Caco-2 (cell line): Measurements from ENCODE around the gene RARA. TPM values are rescaled to one million over a fixed set of nuclear protein-coding genes. Genes with fewer than 3 reads are reported as not detected.
"Not testable (repeated sequence)": the region's sequence is repeated elsewhere in the genome, so short reads cannot be mapped to it uniquely, and the experiment has no call there.

Experiments used
- BruUV-seq: library from RNA; stranded (reverse); fragments of 400-500 nt; replicated peaks from 2 replicates; lab custom pipeline; 2021; lab: Mats Ljungman, UMichigan
- CTCF ChIA-PET: fragments of 300-600 bp; sonication (Branson Sonifier 250); formaldehyde crosslinking; loops from one replicate; lab custom pipeline; 2022; ENCODE audit warnings: antibody characterized with exemption; lab: Charles Lee
- POLR2A ChIA-PET: fragments of 300-600 bp; sonication (Branson Sonifier 250); formaldehyde crosslinking; loops from one replicate; lab custom pipeline; 2022; ENCODE audit warnings: antibody characterized with exemption; lab: Charles Lee
- DNase-seq, 2 experiments: peaks; one replicate each; pipeline versions ENCODE4 v3.0.0 to v3.0.0-alpha.2; 2020 to 2022
- H3K27me3 ChIP-seq: replicated peaks from 2 replicates; pipeline ENCODE4 v1.6.0; 2011; ENCODE audit warnings: low read length; ENCODE audit not compliant: control insufficient read depth, insufficient read depth
- H3K36me3 ChIP-seq: 2 replicates; pipeline ENCODE4 v1.5.1; 2011; ENCODE audit warnings: low read length; ENCODE audit not compliant: control insufficient read depth, insufficient read depth
- H3K4me1 ChIP-seq: fragments of 250-450 bp; sonication (Bioruptor Pico); 2 replicates; pipeline ENCODE4 v1.5.1; 2020; ENCODE audit warnings: mild to moderate bottlenecking
- H3K4me3 ChIP-seq: 2 replicates; pipeline ENCODE4 v1.5.1; 2011; ENCODE audit warnings: low read depth, mild to moderate bottlenecking, control low read depth, low read length
- H3K9me3 ChIP-seq: fragments of 250-450 bp; sonication (Bioruptor Pico); 2 replicates; pipeline ENCODE4 v1.5.1; 2020; ENCODE audit warnings: mild to moderate bottlenecking, moderate library complexity
- H3K27ac Mint-ChIP-seq: one replicate; pipeline ENCODE4 v1.8.0; 2022; ENCODE audit warnings: mixed read lengths; ENCODE audit not compliant: unreplicated experiment
- H3K27me3 Mint-ChIP-seq: one replicate; pipeline ENCODE4 v1.8.0; 2022; ENCODE audit warnings: mixed read lengths; ENCODE audit not compliant: insufficient read depth, unreplicated experiment
- H3K36me3 Mint-ChIP-seq: one replicate; pipeline ENCODE4 v1.8.0; 2022; ENCODE audit warnings: mild to moderate bottlenecking, mixed read lengths; ENCODE audit not compliant: insufficient read depth, unreplicated experiment
- H3K4me1 Mint-ChIP-seq: one replicate; pipeline ENCODE4 v1.8.0; 2022; ENCODE audit warnings: low read depth, mixed read lengths; ENCODE audit not compliant: unreplicated experiment
- H3K4me3 Mint-ChIP-seq: one replicate; pipeline ENCODE4 v1.8.0; 2022; ENCODE audit warnings: mild to moderate bottlenecking, moderate library complexity, mixed read lengths; ENCODE audit not compliant: unreplicated experiment
- H3K9me3 Mint-ChIP-seq: one replicate; pipeline ENCODE4 v1.8.0; 2022; ENCODE audit warnings: mixed read lengths; ENCODE audit not compliant: unreplicated experiment
- intact Hi-C: fragments of 100-400 bp; cut with micrococcal nuclease; formaldehyde crosslinking; loops from one replicate; pipeline ENCODE4 v1.10.0; 2022; ENCODE audit not compliant: unreplicated experiment
- total RNA-seq: library from RNA; stranded (reverse); gene quantifications from 2 replicates; pipeline ENCODE4 v1.2.3, GENCODE V29; 2022
- TF ChIP-seq, protein P1 (sequence below), 2 experiments: fragments of 200-600 bp in 1 of 2; IDR thresholded peaks; 1 replicate in 1 of 2; 2 replicates in 1 of 2; pipeline versions ENCODE4 v1.5.1 to v1.8.0; 2011 to 2022; ENCODE audit warnings: antibody characterized with exemption in 1 of 2, control low read depth in 1 of 2, inconsistent platforms in 1 of 2, low read depth in 1 of 2, low read length in 1 of 2, mild to moderate bottlenecking in 1 of 2, moderate library complexity in 1 of 2; ENCODE audit not compliant: insufficient read depth in 1 of 2, severe bottlenecking in 1 of 2, unreplicated experiment in 1 of 2

RARA gene
- total RNA-seq, 1 experiment from 2014 or later = 27.6 TPM

DNA sequence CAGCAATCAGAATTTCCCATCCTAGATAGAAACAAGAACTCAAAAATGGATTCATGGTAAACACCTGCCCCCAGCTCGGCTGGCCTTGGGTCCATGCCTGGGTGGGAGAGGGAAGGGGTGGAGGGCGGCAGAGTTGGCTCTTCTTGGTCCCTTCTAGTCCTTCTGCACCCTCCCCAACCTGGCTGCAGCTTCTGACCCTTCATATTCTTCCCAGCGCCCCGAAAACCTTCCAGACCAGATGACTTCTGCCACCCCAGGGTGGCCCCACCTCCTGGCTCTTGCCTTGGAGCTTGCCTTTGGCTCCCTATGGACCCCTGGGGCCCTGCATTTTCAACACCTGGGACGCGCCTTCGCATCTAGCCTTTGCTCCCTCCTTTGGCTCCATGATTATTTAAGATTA, 60.9 kb downstream of the RARA start:
- H3K4me1 ChIP-seq = no peaks in the 10 kb centered on the region
- BruUV-seq = no TSS peak
- peaks cover 23% of the 10 kb centered on the region for H3K9me3 Mint-ChIP-seq
- H3K27me3 ChIP-seq = no peaks in the 10 kb centered on the region
- no peaks in the 10 kb centered on the region for H3K4me1 Mint-ChIP-seq
- CTCF ChIA-PET = no interaction called here
- intact Hi-C loops = no loop called here
- H3K4me3 Mint-ChIP-seq = no peak overlapping the region
- H3K36me3 ChIP-seq = no peaks in the 10 kb centered on the region
- POLR2A ChIA-PET = no interaction called here
- H3K36me3 Mint-ChIP-seq = no peaks in the 10 kb centered on the region
- TF ChIP-seq, protein P1, sequence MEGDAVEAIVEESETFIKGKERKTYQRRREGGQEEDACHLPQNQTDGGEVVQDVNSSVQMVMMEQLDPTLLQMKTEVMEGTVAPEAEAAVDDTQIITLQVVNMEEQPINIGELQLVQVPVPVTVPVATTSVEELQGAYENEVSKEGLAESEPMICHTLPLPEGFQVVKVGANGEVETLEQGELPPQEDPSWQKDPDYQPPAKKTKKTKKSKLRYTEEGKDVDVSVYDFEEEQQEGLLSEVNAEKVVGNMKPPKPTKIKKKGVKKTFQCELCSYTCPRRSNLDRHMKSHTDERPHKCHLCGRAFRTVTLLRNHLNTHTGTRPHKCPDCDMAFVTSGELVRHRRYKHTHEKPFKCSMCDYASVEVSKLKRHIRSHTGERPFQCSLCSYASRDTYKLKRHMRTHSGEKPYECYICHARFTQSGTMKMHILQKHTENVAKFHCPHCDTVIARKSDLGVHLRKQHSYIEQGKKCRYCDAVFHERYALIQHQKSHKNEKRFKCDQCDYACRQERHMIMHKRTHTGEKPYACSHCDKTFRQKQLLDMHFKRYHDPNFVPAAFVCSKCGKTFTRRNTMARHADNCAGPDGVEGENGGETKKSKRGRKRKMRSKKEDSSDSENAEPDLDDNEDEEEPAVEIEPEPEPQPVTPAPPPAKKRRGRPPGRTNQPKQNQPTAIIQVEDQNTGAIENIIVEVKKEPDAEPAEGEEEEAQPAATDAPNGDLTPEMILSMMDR (IDR thresholded peaks at IDR 0.05; ENCODE audit: insufficient read depth in 1 of 2, low read depth in 1 of 2, low read length in 1 of 2, severe bottlenecking in 1 of 2, unreplicated experiment in 1 of 2) = no peak
- no peak overlapping the region for H3K4me3 ChIP-seq
- H3K27ac Mint-ChIP-seq = no peak overlapping the region
- H3K9me3 ChIP-seq = peaks cover 4% of the 10 kb centered on the region; the same call in 1 of the 2 replicates
- peak in 1 of 2 experiments; percentile 13 for DNase-seq
- H3K27me3 Mint-ChIP-seq = no peaks in the 10 kb centered on the region

DNA sequence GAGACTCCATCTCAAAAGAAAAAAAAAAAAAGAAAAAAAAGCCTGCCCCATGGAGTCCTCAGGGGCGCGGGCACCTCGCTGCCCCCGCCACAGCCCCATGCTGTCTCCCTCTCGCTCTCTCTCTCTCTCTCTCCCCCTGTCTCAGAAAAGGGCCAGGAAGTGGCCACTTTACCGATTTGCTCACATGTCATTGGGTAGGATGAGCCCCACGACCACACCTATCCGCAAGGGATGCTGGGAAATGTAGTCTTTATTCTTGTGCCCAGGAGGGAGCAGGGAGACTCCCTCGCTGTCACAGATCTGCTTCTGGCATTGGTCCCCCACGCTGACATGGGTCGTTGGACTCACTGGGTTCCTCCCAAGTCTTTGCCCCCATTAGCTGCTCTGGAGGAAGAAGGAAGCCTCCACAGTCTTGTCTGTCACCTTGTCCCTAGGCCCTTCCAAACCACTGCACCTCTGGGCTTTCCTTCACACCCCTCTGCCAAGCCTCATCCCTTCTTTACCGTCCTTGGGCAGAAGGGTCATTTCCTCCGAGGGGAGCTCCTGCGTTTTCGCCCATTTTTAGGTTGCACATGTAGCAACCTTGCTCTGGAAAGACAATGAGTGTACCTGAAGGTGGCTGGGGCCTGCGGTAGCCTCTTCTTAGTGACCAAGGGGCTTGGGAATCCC, 62.4 kb downstream of the RARA start:
- Mint-ChIP-seq H3K9me3 (peaks cover 23% of the 10 kb centered on the region), H3K27ac (no peak overlapping the region), H3K4me3 (no peak overlapping the region), H3K36me3 (no peaks in the 10 kb centered on the region), H3K4me1 (no peaks in the 10 kb centered on the region), H3K27me3 (no peaks in the 10 kb centered on the region)
- no TSS peak for BruUV-seq
- no peak for DNase-seq
- no peaks in the 10 kb centered on the region for H3K36me3 ChIP-seq
- H3K9me3 ChIP-seq = peaks cover 4% of the 10 kb centered on the region; the same call in 1 of the 2 replicates
- H3K4me1 ChIP-seq = no peaks in the 10 kb centered on the region
- CTCF ChIA-PET = no interaction called here
- intact Hi-C loops = no loop called here
- POLR2A ChIA-PET = no interaction called here
- H3K27me3 ChIP-seq = no peaks in the 10 kb centered on the region
- H3K4me3 ChIP-seq = no peak overlapping the region
- TF ChIP-seq, protein P1 (IDR thresholded peaks at IDR 0.05; ENCODE audit: insufficient read depth in 1 of 2, low read depth in 1 of 2, low read length in 1 of 2, severe bottlenecking in 1 of 2, unreplicated experiment in 1 of 2) = no peak

DNA sequence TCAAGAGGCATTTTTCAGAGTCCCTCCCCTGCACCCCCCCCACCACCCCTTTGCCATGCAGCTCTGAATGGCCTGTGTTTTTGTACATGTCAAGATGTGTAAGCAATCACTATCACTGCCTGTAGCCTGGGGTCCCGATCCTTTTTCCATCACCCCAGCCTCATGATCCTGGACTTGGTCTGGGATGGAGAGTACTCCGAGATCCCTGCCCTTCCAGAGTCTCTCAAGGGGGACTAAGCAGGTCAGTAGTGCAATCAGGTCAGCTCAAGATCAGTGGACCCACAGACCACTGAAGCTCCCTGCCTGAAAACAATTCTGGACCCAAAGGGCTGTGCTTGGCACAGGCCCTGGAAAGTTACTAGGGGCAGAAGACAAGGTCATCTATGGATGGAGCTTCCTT, 63.1 kb downstream of the RARA start:
- H3K4me3 ChIP-seq = no peak overlapping the region
- no peaks in the 10 kb centered on the region for H3K27me3 Mint-ChIP-seq
- H3K36me3 ChIP-seq = no peaks in the 10 kb centered on the region
- no peaks in the 10 kb centered on the region for H3K4me1 ChIP-seq
- no TSS peak for BruUV-seq
- no peaks in the 10 kb centered on the region for H3K27me3 ChIP-seq
- TF ChIP-seq, protein P1 (IDR thresholded peaks at IDR 0.05; ENCODE audit: insufficient read depth in 1 of 2, low read depth in 1 of 2, low read length in 1 of 2, severe bottlenecking in 1 of 2, unreplicated experiment in 1 of 2) = no peak
- no peak for DNase-seq
- no peaks in the 10 kb centered on the region for H3K4me1 Mint-ChIP-seq
- peaks cover 23% of the 10 kb centered on the region for H3K9me3 Mint-ChIP-seq
- no peak overlapping the region for H3K27ac Mint-ChIP-seq
- CTCF ChIA-PET = no interaction called here
- peaks cover 4% of the 10 kb centered on the region; the same call in 1 of the 2 replicates for H3K9me3 ChIP-seq
- no peaks in the 10 kb centered on the region for H3K36me3 Mint-ChIP-seq
- POLR2A ChIA-PET = no interaction called here
- H3K4me3 Mint-ChIP-seq = no peak overlapping the region
- intact Hi-C loops = no loop called here

DNA sequence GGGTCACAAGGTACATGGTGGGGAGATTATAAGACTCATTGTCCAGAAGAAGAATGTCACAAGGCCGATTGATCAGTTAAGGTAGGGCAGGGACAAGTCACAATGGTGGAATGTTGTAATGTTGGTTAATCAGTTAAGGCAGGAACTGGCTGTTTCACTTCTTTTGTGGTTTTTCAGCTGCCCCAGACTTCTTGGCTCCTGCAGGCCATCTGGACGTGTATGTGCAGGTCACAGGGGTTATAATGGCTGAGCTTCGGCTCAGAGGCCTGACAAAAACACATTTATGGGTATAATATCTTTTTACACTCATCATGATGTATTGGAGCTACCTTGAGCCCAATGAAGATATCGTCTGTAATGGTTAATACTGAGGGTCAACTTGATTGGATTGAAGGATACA, 63.7 kb downstream of the RARA start:
- H3K4me1 ChIP-seq, H3K36me3 ChIP-seq, H3K4me1 Mint-ChIP-seq, H3K4me3 Mint-ChIP-seq, H3K27me3 ChIP-seq, H3K27ac Mint-ChIP-seq, H3K36me3 Mint-ChIP-seq, H3K4me3 ChIP-seq, DNase-seq, POLR2A ChIA-PET, BruUV-seq, H3K9me3 ChIP-seq, intact Hi-C loops, H3K27me3 Mint-ChIP-seq, CTCF ChIA-PET: not testable (repeated sequence)
- peaks cover 23% of the 10 kb centered on the region for H3K9me3 Mint-ChIP-seq
